Islet of Langerhans (tissue), 1 donor: ENCODE data around the gene SLC27A1.
"Not testable (repeated sequence)": the region's sequence is repeated elsewhere in the genome, so short reads cannot be mapped to it uniquely, and the experiment has no call there.

Experiments
- FAIRE-seq: peaks from one replicate; lab custom pipeline; 2011; peaks lifted over from hg19 to GRCh38; lab: Jason Lieb, UNC

The SLC27A1 gene

DNA sequence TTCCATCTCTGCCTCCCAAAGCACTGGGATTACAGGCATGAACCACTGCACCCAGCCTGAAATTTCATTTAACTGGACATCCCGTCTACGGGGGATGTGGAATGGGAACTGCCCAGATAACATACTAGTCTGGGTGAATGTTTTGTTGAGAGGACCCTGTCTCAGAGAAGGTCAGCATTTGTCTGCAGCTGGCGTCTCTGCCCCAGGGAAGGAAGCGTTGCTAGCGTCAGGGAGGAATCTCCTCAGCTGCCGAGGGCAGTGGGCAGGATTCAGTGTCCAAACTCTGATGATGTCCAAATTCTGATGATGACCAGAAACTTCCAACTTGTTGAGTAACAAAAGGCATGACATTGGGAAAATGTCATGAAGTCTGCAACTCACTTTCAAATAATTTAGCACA lies 12.7 kb upstream of the SLC27A1 start:
- FAIRE-seq, result no peak

GRCh38 chr19:17458970-17459369 lies 11.4 kb upstream of the SLC27A1 start:
- no peak for FAIRE-seq

- no peak for FAIRE-seq
These were observed 9.7 kb upstream of the SLC27A1 start, which contains the start of gene NXNL1 for GRCh38 chr19:17460372-17461230. Gene NXNL1, minus strand, starts transcription at chr19:17460926. Its CDS starts 57 bp downstream, at chr19:17460869.

DNA sequence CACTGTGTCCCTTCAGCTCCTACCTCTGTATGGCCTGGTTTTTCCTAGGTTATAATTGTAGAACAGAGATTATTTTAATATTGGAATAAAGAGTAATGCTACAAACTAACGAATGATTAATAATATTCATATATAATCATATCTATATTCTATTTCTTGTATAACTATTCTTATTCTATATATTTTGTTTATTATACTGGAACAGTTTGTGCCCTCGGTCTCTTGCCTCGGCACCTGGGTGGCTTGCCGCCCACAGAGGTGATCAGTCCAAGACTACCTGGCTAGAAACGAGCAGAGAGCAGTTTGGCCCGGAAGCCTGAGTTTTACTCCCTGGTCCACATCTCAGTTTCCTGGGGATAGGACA lies 3.9 kb upstream of the SLC27A1 start:
- peak; percentile 86 for FAIRE-seq

DNA sequence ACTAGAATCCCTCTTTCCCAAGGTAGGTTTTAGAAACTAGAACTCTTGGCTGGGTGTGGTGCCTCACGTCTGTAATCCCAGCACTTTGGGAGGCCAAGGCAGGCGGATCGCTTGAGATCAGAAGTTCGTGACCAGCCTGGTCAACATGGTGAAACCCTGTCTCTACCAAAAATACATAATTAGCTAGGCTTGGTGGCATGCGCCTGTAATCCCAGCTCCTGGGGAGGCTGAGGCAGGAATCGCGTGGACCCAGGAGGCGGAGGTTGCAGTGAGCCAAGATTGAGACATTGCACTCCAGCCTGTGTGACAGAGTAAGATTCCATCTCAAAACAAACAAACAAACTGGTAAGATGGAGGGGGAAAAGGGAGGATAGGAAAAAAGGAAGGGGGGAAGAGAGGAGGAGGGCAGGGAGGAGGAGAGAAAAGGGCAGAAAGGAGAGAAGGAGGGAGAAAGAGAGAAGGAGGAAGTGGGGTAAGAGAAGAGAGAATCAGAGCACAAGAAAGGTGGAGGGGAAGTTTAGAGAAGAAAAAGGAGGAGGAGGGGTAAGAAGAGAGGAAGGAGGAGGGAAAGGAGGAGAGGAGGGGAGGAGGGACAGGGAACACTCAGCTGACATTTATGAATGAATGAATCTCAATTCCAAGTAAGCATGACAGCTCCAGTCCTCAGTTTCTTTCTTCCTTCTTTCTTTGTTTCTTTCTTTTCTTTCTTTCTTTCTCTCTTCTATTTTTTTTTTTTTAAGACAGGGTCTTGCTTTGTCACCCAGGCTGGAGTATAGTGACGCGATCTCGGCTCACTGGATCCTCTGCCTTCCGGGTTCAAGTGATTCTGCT lies 2.6 kb upstream of the SLC27A1 start:
- FAIRE-seq, result no peak

DNA sequence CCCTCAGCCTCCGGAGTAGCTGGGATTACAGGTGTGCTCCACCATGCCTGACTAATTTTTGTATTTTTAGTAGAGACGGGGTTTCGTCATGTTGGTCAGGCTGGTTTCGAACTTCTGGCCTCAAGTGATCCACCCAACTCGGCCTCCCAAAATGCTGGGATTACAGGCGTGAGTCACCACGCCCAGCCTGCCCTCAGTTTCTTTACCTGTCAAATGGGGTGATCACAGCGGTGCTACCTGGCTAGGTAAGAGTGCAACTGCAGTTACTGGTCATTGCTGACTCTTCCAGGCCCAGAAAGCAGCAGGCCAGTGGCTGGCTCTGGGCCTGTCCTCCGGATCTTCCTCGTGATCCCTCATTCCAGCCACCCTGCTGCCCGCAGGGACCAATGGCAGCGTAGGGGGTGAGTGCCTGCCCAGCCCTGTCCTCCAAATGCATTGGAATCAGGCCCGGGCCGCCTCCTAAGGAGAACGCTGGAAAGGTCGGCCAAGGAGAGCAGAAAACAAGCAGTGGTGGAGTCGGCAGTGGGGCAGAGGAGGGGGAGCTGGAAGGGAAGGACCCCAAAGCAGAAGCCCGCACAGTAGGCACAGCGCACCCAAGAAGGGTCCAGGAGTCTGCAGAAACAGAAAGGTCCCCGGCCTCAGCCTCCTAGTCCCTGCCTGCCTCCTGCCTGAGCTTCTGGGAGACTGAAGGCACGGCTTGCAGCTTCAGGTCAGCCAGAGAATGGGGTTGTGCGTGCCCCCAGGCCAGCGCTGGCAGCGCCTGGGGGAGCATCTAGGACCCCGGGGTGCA lies 1.8 kb upstream of the SLC27A1 start:
- FAIRE-seq, result no peak

GRCh38 chr19:17469092-17469480 lies 1.2 kb upstream of the SLC27A1 start:
- no peak for FAIRE-seq

- FAIRE-seq, result no peak
These were observed 750 bp upstream of the SLC27A1 start for GRCh38 chr19:17469481-17470067.

- FAIRE-seq, result no peak
These were observed 1.2 kb downstream of the SLC27A1 start for GRCh38 chr19:17471410-17472125.

GRCh38 chr19:17473041-17473440 lies 2.7 kb downstream of the SLC27A1 start:
- FAIRE-seq, result no peak

- FAIRE-seq, result not testable (repeated sequence)
These were observed 4.8 kb downstream of the SLC27A1 start for GRCh38 chr19:17475011-17475540.

DNA sequence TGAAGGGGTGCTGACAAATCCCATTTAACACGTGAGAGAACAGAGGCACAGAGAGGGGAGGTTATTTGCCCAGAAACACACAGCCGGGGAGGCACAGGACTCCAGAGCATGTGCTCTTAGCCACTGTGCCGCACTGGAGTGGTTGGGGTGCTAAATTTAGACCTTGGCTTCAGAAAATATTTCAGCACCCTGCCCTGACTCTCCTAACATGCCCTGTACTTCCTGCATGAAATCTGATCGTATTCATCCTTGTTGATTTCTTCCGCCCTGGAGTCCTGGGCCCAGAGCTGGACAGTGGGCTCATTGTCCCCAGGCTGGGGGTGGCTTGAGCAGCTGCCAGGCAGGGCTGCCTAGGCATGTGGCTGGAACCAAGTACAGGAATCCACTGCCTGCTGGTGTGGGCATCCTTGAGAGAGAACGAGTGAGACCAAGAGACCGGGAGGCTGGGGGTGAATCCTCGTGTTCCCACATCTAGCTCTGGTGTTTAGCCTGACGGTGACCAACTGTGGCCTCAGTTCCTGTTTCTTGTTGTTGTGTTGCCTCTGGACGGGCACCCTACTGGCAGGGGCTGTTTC lies 5.3 kb downstream of the SLC27A1 start:
- no peak for FAIRE-seq

DNA sequence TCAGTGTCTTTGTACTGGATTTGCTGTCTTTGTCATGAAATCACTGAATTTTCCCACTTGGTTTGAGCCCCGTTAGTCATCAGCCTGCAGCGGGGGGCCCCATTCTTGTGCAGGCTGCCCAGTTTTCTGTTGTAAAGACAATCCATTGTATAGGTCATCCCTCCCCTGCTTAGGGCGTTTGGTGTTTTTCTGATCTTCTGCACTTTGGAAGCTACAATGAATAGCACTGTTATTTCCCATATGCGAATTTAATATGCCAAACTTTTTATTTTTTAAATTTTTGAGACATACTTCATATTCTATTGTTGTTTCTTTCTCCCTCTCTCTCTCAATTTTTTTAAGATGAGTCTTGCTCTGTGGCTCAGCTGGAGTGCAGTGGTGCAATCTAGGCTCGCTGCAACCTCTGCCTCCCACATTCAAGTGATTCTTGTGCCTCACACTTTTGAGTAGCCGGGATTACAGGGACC lies 9.0 kb downstream of the SLC27A1 start:
- FAIRE-seq, result no peak

DNA sequence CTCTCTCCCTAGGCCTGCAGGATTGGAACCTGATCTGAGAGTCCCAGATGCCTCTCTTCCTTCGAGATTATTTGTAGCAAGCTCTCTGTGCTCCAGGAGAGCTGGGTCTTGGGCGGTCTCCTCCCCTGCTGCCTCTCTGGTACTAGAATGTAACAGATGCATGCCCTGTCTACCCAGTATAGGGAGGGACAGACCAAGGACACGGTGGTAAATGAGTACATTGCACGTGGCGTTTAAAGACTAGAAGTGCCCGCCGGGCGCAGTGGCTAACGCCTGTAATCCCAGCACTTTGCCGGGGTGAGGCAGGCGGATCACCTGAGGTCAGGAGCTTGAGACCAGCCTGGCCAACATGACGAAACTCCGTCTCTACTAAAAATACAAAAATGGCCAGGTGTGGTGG lies 11.7 kb downstream of the SLC27A1 start:
- FAIRE-seq, result no peak

DNA sequence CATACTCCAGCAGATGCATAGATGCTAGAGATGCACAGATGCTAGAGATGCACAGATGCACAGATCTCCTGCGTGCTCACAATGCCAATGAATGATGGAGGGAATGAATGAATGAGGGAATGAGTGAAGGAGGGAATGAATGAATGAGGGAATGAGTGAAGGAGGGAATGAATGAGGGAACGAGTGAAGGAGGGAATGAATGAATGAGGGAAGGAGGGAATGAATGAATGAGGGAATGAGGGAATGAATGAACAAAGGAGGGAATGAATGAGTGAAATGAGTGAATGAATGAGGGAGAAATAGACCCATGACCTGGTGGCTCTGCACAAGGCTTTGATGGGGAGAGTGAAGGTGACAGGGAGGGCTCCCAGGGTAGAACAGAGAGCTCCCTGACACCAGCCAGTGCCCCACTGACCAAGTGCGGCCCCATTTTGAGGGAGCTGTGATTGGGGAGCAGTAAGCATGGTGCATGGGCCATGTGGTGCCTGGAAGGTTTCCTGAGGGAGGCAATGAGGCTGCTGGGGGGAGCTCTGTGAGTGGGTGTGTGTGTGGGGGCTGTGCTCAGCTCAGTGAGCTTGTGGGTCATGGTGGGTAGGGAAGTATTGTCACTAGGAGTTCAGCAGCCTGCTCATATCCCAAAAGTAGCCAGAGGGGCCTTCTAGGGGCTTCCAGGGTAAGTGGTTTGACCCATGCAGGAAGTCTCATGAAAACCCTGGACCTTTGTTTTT lies 12.7 kb downstream of the SLC27A1 start:
- no peak for FAIRE-seq

GRCh38 chr19:17483605-17484002 lies 13.3 kb downstream of the SLC27A1 start:
- FAIRE-seq, result no peak

- no peak for FAIRE-seq
These were observed 14.3 kb downstream of the SLC27A1 start for GRCh38 chr19:17484520-17485185.

DNA sequence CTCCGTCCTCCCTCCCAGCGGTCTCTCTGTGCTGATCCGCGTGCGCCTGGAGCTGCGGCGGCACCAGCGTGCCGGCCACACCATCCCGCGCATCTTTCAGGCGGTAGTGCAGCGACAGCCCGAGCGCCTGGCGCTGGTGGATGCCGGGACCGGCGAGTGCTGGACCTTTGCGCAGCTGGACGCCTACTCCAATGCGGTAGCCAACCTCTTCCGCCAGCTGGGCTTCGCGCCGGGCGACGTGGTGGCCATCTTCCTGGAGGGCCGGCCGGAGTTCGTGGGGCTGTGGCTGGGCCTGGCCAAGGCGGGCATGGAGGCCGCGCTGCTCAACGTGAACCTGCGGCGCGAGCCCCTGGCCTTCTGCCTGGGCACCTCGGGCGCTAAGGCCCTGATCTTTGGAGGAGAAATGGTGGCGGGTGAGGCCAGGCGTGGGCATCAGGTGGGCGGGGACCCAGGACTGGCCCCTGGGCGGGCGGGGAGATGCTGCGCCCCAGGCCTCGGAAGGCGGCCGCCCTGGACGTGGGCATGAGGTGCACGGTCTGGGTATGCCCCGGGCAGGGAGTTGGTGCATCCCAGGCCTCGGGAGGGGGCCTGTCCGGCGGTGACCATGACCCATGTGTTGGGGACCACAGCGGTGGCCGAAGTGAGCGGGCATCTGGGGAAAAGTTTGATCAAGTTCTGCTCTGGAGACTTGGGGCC lies 16.4 kb downstream of the SLC27A1 start:
- FAIRE-seq, result no peak
